BJ (cell line): ENCODE data around the gene UQCC5. TPM values are rescaled to one million over a fixed set of nuclear protein-coding genes. Genes with fewer than 3 reads are reported as not detected.

Experiments
- CTCF ChIA-PET: fragments of 350-600 bp; formaldehyde crosslinking; extraction: SDS; loops from one replicate; lab custom pipeline; 2021; ENCODE audit warnings: antibody characterized with exemption, inconsistent platforms; lab: Yijun Ruan, JAX
- POLR2A ChIA-PET: fragments of 300-600 bp; sonication (Branson Sonifier 250); formaldehyde crosslinking; extraction: SDS; loops from one replicate; lab custom pipeline; 2021; ENCODE audit warnings: antibody characterized with exemption; lab: Charles Lee
- DNase-seq: peaks from one replicate; pipeline ENCODE4 v3.0.0-alpha.2; 2011; ENCODE audit warnings: low read depth
- H3K27me3 ChIP-seq: 2 replicates; pipeline ENCODE4 v1.6.0; 2011; ENCODE audit warnings: low read length; ENCODE audit not compliant: control insufficient read depth, insufficient read depth
- H3K36me3 ChIP-seq: 2 replicates; pipeline ENCODE4 v1.5.1; 2011; ENCODE audit warnings: low read length; ENCODE audit not compliant: control insufficient read depth, insufficient read depth
- H3K4me3 ChIP-seq: 2 replicates; pipeline ENCODE4 v1.5.1; 2011; ENCODE audit warnings: low read depth, mild to moderate bottlenecking, control low read depth, low read length
- polyA plus RNA-seq: library from polyadenylated mRNA; depleted of rRNA; stranded (reverse); fragments of >200 nt; gene quantifications from 2 replicates; pipeline ENCODE4 v1.2.3, GENCODE V29; 2011
- TF ChIP-seq, protein P1 (sequence below): IDR thresholded peaks from 2 replicates; pipeline ENCODE4 v1.5.1; 2011; ENCODE audit warnings: low read depth, mild to moderate bottlenecking, control low read depth, inconsistent platforms, low read length, moderate library complexity; ENCODE audit not compliant: insufficient read depth

Gene UQCC5
- polyA plus RNA-seq, 1 experiment = 11.9 TPM

DNA sequence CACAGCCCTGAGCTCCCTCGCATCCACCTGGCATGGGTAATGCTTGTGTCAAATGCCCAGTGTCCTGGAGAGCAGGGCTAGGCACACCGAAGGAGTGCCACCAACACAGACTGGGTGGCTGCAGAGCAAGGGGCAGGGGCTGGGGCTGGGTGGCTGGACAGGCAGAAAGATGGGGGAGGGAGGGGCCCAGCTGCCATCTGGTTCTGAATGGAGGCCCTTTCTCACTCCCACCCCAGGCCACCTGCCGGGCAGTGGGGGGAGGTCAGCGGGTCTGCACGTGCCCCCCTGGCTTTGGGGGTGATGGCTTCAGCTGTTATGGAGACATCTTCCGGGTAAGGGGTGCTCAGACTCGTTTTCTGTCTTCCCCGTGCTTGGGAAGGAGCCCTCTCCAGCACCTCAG lies 24.3 kb upstream of the UQCC5 start:
- ChIA-PET CTCF (interaction anchor here (0.7 kb wide), 1 partner anchor 16 kb away, joined by 4 read pairs; no protein-coding TSS in a partner anchor), POLR2A (no interaction called here)
- TF ChIP-seq, protein P1, sequence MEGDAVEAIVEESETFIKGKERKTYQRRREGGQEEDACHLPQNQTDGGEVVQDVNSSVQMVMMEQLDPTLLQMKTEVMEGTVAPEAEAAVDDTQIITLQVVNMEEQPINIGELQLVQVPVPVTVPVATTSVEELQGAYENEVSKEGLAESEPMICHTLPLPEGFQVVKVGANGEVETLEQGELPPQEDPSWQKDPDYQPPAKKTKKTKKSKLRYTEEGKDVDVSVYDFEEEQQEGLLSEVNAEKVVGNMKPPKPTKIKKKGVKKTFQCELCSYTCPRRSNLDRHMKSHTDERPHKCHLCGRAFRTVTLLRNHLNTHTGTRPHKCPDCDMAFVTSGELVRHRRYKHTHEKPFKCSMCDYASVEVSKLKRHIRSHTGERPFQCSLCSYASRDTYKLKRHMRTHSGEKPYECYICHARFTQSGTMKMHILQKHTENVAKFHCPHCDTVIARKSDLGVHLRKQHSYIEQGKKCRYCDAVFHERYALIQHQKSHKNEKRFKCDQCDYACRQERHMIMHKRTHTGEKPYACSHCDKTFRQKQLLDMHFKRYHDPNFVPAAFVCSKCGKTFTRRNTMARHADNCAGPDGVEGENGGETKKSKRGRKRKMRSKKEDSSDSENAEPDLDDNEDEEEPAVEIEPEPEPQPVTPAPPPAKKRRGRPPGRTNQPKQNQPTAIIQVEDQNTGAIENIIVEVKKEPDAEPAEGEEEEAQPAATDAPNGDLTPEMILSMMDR = no peak
- Histone ChIP-seq H3K36me3 (no peaks in the 10 kb centered on the region), H3K4me3 (no peak overlapping the region), H3K27me3 (peaks cover 4% of the 10 kb centered on the region)
- DNase-seq = no peak

DNA sequence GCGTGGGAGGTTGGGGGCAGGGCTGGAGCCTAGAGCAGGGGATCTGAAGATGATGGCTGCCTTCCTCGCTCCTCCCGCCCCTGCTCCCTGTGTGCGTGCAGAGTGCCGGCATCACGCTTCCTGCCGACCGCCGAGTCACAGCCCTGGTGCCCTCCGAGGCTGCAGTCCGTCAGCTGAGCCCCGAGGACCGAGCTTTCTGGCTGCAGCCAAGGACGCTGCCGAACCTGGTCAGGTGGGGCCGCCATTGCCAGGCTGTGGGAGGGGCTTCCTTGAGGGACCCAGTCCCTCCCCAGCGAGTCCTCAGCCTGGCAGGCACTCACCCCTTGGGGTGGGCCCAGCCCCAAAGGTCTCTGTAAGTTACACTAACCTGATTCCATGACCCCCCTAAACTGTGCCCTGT lies 23.7 kb upstream of the UQCC5 start:
- ChIA-PET POLR2A (no interaction called here), CTCF (no interaction called here)
- no peaks in the 10 kb centered on the region for H3K36me3 ChIP-seq
- no peak overlapping the region for H3K4me3 ChIP-seq
- TF ChIP-seq, protein P1 = no peak
- peaks cover 4% of the 10 kb centered on the region for H3K27me3 ChIP-seq
- no peak for DNase-seq

DNA sequence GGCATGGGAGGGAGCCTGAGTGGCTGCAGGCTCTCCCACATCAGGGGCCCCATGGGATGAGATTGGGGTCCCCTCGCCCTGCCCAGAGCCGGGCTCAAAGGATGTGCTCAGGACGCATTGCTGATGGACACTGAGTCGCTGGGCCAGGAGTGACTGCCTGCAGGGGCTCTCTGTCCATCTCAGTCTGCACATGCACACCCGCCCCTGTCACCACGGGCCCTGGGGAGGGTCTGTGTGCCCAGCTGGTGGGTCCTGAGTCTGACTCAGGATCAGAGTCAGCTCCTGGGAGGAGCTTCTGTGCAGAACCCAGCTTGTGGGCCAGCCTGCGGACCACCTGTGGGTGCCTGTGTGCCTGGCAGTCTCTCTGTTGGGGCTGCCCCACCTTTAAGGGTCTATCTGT lies 23.1 kb upstream of the UQCC5 start:
- no peaks in the 10 kb centered on the region for H3K36me3 ChIP-seq

DNA sequence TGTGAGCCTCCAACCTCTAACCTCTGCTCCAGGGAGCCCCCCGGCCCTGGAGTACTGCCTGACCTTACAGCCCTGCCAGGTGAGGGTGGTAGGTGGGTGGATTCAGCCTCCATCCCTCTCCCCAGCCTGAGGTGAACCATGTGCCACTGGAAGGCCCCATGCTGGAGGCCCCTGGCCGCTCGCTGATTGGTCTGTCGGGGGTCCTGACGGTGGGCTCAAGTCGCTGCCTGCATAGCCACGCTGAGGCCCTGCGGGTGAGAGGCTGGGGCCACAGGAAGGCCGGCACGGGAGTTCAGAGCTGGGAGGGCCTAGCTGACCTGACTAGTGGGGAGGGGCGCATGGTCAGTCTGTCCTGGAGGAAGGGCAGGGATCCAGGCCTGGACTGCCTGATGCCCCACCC lies 21.8 kb upstream of the UQCC5 start:
- TF ChIP-seq, protein P1 = no peak
- ChIA-PET POLR2A (no interaction called here), CTCF (no interaction called here)
- H3K36me3 ChIP-seq = no peaks in the 10 kb centered on the region
- no peak overlapping the region for H3K4me3 ChIP-seq
- DNase-seq = no peak
- H3K27me3 ChIP-seq = peaks cover 4% of the 10 kb centered on the region

More for the DNA sequence above, 23.1 kb upstream of the UQCC5 start:
- Histone ChIP-seq H3K27me3 (peaks cover 4% of the 10 kb centered on the region), H3K4me3 (no peak overlapping the region)
- DNase-seq = no peak
- ChIA-PET CTCF (no interaction called here), POLR2A (no interaction called here)
- TF ChIP-seq, protein P1 = no peak

DNA sequence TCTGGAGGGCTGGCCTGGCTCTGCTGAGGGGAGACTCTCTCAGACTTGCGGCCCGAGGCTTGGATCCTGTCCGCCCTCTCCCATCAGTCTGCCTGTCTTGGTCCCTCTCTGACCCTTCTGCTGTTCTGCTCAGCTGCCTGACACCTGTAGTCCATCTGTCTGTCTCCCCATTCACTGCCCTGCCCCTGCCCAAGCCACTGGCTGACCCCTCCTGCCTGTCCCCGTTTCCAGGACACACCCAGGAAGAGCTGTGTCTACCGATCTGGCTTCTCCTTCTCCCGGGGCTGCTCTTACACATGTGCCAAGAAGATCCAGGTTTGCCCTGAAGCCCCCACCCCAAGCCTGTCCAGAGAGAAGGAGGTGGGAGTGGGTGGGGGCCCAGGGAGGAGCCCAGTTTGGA lies 21.2 kb upstream of the UQCC5 start:
- no peak for DNase-seq
- ChIA-PET POLR2A (no interaction called here), CTCF (no interaction called here)
- Histone ChIP-seq H3K4me3 (no peak overlapping the region), H3K36me3 (no peaks in the 10 kb centered on the region), H3K27me3 (peaks cover 4% of the 10 kb centered on the region)
- TF ChIP-seq, protein P1 = no peak
